Measurements from ENCODE around the gene PAQR5.
"Not testable (repeated sequence)": the region's sequence is repeated elsewhere in the genome, so short reads cannot be mapped to it uniquely, and the experiment has no call there.

Gene PAQR5

DNA sequence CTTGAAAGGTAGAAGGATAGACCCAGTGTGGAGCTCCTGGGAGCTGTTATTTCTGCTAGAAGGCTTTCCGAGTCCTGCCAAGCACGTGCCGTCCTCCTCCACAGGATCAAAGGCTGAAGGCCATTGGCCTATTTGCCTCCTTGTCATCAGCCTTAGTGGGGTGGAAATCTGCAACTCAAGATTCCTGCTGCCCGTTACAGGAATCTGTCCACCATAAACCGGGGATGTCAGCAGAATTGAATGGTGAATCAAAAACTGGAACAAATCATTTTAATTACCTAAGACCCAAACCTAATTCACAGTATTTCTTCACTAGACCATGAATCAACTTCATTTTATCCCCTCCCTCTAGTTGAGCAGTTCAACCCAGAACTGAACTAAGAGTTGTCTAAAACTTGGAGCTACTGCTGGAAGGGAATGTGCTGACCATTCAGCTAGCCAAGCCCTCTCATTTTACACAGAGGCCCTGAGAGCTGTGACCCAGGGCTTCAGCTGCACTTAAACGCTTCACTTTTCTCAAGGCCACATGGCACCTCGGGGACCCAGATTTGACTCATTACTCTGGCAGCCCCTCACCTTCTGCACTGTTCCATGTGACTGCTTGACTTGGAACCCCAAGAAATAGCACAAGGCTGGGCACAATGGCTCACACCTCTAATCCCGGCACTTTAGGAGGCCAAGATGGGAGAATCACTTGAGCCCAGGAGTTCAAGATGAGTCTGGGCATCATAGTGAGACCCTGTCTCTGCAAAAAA, 78.7 kb downstream of the PAQR5 start:
- no peak for TF ChIP-seq ZNF274 (IDR thresholded peaks at IDR 0.05; ENCODE audit: low read depth, low read length)
- H3K4me3 ChIP-seq (ENCODE audit: low read length), result no peak overlapping the region

DNA sequence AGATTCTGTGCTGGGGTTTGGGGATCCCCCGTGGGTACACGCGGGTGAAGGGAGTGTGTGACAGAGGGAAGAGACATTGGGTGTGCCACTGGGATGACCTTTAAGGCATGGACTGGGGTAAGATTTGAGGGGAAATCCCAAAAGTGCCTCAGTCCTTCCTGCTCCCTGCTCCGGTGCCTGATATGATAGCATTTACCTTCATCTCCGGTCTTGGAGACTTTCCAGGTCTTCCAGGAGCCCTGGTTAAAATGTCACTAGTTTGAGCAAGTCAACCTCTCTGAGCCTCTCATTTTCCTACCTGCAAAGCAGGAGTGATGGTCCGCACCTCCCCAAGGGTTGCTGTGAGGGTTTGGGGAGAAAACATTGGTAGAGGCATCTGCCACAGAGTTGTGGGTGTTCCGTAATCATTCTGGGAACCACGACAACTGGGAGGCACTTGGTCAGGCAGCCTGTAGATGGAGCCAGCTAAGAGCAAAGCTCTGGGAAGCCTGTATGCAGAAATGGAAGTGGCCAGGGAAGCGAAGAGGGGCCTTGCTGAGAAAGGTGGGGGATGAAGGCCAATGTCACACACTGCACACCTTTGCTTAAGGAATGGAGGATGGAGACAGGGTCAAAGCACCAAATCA, 81.5 kb downstream of the PAQR5 start:
- H3K4me3 ChIP-seq (ENCODE audit: low read length), result no peak overlapping the region
- TF ChIP-seq ZNF274 (IDR thresholded peaks at IDR 0.05; ENCODE audit: low read depth, low read length), result no peak

DNA sequence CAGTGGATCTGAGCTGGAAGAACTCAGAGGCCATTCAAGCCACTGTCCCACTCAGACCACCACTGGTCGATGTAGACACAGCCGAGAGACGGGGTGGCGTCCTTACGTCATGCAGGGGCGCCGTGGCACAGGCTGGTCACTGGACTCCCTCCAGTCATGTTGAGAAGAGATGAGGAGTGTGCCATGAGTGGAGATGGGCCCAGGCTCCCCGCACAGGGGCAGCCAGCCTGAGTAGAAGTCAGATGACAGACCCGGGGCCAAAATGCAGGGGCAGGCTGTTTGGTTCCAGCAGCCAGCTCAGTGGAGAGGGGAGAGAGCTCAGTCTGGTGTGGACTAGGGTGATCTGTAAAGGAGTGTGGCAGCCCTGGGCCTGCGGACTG, 82.0 kb downstream of the PAQR5 start:
- no peak overlapping the region for H3K4me3 ChIP-seq (ENCODE audit: low read length)
- TF ChIP-seq ZNF274 (IDR thresholded peaks at IDR 0.05; ENCODE audit: low read depth, low read length), result no peak

DNA sequence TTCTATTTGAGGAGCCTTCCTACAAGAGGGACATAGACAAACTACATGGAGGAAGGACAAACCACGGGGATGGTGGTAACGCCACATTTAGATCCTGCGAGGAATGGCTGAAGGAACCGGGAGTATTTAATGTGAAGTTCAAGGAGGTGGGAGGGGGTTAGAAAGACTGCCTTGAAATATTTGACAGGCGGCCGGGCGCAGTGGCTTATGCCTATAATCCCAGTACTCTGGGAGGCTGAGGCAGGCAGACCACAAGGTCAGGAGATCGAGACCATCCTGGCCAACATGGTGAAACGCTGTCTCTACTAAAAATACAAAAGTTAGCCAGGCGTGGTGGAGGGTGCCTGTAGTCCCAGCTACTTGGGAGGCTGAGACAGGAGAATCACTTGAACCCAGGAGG, 83.5 kb downstream of the PAQR5 start:
- H3K4me3 ChIP-seq (ENCODE audit: low read length), result not testable (repeated sequence)

DNA sequence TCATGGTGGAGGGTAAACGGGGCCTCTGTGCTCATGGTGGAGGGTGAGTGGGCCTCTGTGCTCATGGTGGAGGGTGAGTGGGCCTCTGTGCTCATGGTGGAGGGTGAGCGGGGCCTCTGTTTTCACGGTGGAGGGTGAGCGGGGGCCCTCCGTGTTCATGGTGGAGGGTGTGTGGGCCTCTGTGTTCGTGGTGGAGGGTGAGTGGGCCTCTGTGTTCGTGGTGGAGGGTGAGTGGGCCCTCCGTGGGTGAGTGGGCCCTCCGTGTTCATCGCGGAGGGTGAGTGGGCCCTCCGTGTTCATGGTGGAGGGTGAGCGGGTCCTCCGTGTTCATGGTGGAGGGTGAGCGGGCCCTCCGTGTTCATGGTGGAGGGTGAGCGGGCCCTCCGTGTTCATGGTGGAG, 85.4 kb downstream of the PAQR5 start:
- H3K4me3 ChIP-seq (ENCODE audit: low read length), result not testable (repeated sequence)

DNA sequence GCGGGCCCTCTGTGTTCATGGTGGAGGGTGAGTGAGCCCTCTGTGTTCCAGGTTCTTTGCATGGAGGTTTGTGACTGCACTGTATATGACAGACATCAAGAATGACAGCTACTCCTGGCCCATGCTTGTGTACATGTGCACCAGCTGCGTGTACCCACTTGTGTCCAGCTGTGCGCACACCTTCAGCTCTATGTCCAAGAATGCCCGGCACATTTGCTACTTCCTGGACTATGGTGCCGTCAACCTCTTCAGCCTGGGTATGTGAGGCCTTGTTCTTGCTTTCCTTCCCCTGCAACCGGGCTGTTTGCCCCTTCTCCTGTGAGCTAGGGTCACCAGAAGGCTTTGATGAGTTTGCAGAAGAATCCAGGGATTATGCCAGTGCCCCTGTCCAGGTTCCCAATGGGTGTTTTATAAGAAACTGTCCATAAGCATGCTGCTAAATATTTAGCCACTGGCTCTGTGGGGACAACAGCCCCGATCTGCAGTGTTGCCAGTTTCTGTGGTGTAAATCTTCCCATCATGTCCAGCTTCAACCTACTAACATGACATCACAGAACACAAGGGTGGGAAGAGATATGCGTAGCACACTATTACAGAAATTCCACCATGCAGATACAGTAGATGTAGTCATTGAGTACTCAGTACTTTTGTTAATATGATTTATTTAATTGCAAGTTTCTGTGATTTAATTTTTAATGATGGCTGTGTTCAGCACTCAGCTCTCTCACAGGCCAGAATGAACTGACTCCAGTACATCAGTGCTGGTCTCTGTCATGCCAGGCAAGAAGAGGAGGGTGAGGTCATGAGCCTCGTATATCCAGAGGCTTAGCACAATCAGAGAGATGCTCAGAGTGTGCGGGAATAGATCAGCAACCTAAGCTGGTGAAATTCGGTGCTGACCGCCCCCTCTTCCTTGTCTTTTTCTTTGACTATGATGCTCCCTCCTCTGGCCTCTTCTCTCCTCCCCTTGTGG, 86.2 kb downstream of the PAQR5 start:
- H3K4me3 ChIP-seq (ENCODE audit: low read length), result no peak overlapping the region
- no peak for TF ChIP-seq ZNF274 (IDR thresholded peaks at IDR 0.05; ENCODE audit: low read depth, low read length)

DNA sequence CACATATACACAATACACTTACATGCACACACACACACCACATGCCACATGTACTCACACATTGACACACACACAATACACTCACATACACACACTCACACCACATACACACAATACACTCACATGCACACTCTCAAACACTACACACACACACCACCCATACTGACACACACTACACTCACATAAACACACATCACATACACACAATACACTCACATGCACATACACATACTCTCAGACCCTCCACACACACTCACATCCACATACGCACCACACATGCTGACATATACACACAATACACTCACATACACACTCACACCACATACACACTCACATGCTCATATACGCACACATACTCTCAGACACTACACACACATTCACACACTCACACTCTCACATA, 87.1 kb downstream of the PAQR5 start:
- TF ChIP-seq ZNF274 (IDR thresholded peaks at IDR 0.05; ENCODE audit: low read depth, low read length), result no peak
- H3K4me3 ChIP-seq (ENCODE audit: low read length), result no peak overlapping the region

DNA sequence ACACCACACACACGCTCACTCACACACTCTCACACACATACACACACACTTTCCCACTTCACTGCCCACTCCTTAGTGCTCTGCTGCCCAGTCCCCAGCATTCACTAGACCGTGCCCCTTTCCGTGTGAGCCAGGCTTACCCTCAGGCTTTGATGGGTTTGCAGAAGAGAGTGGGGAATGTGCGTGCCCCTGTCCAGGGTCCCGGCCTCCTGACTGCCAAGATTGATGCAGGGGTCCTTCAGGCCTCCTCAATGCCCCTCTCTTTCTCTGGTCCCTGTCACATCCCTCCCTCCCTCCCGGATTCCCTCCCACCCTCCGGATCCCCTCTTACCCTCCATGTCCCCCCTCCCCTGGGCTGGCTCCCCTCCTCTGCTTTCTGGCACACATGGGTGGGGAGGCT, 87.6 kb downstream of the PAQR5 start:
- H3K4me3 ChIP-seq (ENCODE audit: low read length), result no peak overlapping the region
- TF ChIP-seq ZNF274 (IDR thresholded peaks at IDR 0.05; ENCODE audit: low read depth, low read length), result no peak

DNA sequence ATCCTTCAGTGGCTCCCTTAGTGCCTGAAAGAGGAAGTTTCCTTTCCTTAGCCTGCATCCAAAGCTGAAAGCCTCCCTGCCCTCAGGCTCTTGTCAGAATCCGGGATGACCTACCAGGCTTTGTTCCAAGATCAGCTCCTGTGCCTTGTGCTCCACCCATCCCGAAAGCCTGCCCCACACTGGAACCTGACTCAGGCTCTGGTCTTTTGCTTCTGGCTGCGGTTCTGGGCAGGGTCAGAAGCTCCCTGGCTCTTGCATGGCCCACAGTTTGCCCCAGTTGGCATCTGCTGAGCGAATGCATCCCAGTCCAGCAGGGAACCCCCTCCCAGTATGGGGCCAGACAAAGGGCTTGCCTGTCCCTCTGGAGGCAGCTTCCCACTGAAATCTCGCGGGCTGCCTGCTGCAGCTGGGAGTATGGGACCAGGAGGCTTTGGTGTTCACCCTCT, 89.6 kb downstream of the PAQR5 start:
- TF ChIP-seq ZNF274 (IDR thresholded peaks at IDR 0.05; ENCODE audit: low read depth, low read length), result no peak

DNA sequence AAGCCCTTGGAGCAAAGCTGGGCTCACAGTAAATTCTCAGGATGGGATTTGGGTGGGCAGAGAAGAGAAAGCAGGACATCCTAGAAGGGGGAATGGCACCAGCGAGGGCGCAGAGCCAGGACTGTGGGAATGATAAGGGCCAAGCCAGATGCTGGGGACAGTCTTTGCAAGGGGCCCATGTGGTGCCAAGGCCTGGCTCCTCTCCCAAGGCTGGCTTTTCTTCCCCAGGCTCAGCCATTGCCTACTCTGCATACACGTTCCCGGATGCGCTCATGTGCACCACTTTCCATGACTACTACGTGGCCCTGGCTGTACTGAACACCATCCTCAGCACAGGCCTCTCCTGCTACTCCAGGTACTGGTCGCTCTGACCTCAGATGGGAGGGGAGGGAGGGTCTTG, 90.7 kb downstream of the PAQR5 start:
- H3K4me3 ChIP-seq (ENCODE audit: low read length), result no peak overlapping the region
- no peak for TF ChIP-seq ZNF274 (IDR thresholded peaks at IDR 0.05; ENCODE audit: low read depth, low read length)

More for the DNA sequence above, 89.6 kb downstream of the PAQR5 start:
- no peak overlapping the region for H3K4me3 ChIP-seq (ENCODE audit: low read length)

DNA sequence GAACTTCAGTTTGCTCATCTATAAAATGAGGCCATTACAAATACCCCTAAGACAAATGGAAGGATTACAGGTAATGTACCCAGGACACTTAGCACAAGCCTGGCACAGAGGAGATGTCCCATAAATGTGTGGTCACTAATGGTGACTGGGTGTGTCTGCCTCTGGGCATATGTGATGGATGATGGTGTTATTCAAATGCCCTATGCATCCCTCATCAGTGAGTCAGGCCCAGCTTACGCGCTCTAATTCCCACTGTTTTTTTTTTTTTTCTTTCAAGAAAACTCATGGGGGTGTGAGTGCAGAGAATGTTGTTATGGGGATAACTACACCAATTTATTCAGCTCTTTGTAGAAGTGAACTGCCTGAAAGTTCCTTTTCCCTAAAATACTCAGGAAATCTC, 91.9 kb downstream of the PAQR5 start:
- H3K4me3 ChIP-seq (ENCODE audit: low read length), result no peak overlapping the region
- no peak for TF ChIP-seq ZNF274 (IDR thresholded peaks at IDR 0.05; ENCODE audit: low read depth, low read length)

DNA sequence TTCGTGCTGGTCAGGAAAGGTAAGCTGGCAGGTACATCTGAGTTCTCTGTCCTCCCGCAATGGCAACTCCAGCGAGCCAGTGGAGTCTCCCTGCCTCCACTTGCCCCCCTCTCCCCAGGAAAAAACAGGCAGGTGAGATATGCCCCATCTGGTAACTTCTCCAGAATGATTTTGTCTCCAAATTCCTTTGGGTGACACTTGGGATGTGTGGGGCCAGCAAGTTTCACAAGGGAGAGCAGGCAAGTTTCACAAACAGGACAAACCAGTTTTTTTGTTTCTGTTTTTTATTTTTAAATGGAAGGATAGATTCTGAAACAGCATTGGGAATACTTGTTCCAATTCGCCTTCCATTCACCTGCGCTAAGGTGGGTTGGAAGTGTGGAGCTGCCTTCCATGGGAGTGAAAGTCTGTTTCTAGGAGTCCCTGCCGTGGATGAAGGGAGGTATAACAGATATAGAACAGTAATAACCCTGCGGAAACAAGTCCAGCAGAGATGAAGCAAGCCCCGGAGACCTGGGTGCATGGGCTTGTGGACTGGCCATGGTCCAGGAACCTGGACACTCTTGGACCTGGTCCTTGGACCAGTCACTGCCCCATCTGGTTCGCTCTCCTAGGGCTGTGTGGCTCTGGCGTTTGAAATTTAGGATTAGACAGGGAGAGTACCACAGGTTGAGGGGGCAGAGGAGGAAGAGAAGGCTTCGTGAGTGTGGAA, 92.5 kb downstream of the PAQR5 start:
- TF ChIP-seq ZNF274 (IDR thresholded peaks at IDR 0.05; ENCODE audit: low read depth, low read length), result no peak
- H3K4me3 ChIP-seq (ENCODE audit: low read length), result no peak overlapping the region

DNA sequence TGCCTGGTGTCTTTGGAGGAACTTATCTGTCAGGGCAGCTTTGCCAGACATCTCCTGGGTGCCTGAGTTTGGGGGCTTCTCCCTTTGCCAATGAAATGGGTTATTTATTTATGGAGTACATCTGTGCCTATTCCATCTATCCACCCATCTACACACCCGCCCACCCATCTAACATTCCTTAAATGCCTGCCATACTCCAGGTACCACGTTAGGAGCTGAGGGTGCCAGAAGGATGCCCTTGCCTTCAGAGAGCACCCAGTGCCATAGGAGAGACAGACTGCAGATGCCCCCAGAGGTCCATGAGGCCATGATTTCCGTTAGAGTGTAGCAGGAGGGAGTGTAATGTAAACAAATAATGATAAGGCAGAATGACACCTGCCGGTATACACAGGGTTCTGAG, 93.6 kb downstream of the PAQR5 start:
- H3K4me3 ChIP-seq (ENCODE audit: low read length), result no peak overlapping the region
- no peak for TF ChIP-seq ZNF274 (IDR thresholded peaks at IDR 0.05; ENCODE audit: low read depth, low read length)

DNA sequence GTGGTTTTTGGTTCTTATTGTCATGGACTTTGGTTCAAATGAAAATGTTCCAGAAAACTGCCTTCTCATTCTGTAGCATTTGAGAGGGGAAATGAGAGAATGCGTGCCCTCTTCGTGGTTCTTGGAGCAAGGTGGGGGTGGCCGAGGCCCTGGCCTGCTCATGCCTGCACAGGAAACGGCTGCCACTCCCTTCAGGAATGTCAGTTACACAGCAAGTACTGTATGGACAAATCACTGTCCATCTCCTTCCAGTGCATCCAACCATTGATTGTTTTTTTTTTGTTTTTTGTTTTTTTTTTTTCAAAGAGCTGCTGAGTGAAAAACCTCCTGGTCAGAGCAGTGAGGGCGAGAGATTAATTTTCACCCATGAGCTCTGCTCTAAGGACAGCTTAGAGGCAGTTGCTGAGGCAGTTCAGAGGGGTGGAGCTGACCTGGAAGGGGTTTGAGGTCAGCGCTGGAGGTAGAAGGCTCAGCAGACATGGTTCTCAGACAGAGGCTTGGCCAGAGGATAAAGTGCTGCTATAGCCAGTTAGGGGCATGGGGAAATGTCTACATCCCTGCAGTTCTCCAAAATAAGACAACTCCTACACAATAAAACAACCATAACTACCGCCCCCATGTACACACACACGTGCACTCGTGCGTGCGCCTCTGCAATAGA, 95.2 kb downstream of the PAQR5 start:
- no peak overlapping the region for H3K4me3 ChIP-seq (ENCODE audit: low read length)
- TF ChIP-seq ZNF274 (IDR thresholded peaks at IDR 0.05; ENCODE audit: low read depth, low read length), result no peak

Data from GM08714 (cell line).